GM21825 (cell line): Measurements from ENCODE around the gene UBTD1.

Experiments used
- ATAC-seq: cut with Tn5 transposase; IDR thresholded peaks from one replicate; pipeline ENCODE4 v1.9.1; 2021; ENCODE audit warnings: mild to moderate bottlenecking, moderate library complexity; ENCODE audit not compliant: unreplicated experiment

The UBTD1 gene

DNA sequence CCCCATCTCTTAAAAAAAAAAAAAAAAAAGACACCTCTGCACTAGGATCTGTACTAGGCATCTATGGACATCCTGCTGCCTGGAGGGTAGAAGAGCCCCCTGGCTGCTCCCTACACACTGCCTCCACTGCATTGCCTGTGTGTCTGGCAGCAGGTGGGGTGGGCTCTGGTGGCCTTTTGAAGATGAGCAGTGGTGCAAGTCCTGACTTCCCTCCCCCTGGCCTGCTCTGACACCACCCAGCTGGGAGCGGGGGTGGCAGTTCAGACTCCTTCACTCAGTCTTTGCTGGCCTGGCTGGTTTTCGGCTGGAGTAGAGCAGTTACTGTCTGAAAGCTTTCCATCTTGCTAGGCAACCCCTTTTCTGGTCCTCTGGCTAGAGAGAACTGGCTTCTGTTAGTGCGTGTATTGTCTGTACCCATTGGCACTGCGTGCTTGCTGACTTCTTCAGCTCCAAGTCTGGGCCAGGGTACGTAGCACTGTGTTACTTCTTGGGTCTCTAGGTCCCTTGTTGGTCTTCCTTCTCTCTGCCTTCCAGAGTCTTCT lies 108.4 kb downstream of the UBTD1 start:
- ATAC-seq: no peak

DNA sequence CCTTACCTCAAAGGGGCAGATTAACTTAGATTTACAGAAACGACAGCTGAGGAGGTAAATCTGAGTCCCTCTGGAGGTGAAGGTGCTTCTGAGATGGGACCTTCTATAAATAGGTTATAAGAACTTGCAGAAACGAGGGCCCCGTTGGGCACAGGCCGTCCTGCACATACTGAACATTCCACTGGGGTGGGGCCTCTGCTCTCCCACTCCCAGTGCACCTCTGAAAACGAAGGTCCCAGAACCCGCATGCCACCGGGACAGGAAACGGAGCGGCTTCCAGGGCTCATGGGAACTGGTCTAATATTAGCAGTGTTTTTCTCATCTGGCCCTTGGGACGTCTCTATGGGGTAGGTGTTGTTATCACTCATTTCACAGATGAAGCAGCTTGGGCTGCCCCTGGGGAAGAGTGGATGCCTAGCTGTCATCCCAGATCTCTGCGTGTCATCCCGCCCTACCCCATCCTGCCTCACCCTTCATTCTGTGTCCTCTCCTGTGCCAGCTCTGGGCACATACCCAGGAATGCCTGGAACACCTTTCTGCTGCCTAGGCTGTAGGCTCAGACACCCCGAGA lies 110.4 kb downstream of the UBTD1 start:
- ATAC-seq: no peak

DNA sequence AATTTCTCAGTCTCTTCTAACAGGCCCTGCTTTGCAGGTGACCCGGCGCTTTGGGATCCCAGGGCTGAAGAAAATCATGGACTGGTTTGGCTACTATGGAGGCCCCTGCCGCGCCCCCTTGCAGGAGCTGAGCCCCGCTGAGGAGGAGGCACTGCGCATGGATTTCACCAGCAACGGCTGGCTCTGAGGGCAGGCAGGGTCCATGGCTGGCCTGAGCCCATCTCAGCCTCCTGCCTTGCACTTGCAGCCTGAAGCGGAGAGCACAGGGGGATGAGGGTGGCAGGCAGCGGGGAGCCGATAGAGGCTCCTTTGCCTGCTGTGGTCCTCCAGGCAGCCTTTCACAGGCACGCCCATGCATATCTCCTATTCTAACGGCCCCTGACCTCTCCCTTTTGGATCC lies 112.7 kb downstream of the UBTD1 start:
- ATAC-seq: no peak

DNA sequence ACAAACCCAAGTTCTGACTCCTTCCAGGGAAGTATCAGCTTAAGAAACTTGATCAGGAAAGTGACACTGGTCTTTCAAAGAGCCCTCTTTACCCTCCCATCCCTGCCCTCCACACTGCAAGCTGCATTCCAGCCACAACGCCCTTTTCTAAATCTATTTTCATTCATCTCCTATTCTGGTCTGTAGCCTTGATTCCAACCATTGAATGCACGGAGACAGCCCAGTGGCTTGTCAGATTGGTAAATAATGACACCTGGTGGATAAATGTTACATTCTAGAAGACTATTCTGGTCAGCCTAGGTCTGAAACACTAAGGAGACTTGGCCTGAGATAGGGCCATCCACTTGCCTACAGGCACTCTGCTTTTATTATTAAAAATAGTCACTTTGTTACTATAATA lies 113.7 kb downstream of the UBTD1 start:
- no peak for ATAC-seq

DNA sequence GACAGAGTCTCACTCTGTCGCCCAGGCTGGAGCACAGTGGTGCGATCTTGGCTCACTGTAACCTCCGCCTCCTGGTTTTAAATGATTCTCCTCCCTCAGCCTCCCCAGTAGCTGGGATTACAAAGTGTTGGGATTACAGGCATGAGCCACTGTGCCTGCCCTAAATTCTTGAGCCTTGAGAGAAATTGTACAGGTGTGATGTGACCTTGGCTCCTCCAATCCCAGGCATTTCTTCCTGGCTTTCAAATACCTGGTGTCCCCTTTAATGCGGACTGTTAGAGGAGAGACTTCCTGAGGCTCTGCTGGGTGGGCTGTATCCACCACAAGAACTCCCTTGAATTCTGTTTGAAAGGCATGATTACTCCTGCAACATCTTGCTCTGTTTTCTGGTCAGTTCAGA lies 119.6 kb downstream of the UBTD1 start:
- ATAC-seq: no peak

DNA sequence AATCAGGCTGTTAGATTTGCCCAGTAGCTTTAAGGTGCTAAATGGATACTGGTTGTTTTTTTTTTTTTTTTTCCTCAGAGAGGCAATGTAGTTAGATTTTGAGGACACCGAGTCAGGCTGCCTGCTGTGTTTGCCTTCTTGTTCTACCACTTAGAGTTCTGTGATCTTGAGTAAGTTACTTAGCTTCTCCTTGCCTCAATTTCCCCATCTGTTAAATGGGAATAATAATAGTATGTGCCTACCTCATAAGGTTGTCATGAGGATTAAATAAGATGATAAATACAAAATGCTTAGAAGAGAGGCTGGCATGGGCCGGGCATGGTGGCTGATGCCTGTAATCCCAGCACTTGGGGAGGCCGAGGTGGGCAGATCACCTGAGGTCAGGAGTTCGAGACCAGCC lies 120.0 kb downstream of the UBTD1 start:
- no peak for ATAC-seq
